ENCODE measurements around the gene CNDP2. TPM values are rescaled to one million over a fixed set of nuclear protein-coding genes. Genes with fewer than 3 reads are reported as not detected.

CNDP2 gene
- total and polyA plus RNA-seq, 2 of the 13 experiments (the other 11 are each of a cell fraction or from before 2014, with no cell fraction given), result 64.7 to 80.8 TPM

- ChIA-PET POLR2A (no interaction called here), CTCF (ENCODE audit: low intra/inter-chr PET ratio, low total read pairs) (no interaction called here)
- Histone ChIP-seq H2AFZ (ENCODE audit: low read length) (no peak overlapping the region), H3K4me1 (ENCODE audit: insufficient read depth, low read length) (peaks cover 10% of the 10 kb centered on the region), H3K27me3 (ENCODE audit: control insufficient read depth in 1 of 2, insufficient read depth in 2 of 2, low read length in 2 of 2) (peaks cover 1 to 69% of the 10 kb centered on the region in 2 experiments; a peak in 3 of 5 replicates), H3K4me2 (ENCODE audit: low read depth, low read length) (peak overlapping the region; percentile 48), H3K4me3 (replicated peaks in 1 of 3; ENCODE audit: insufficient read depth in 1 of 3, low read depth in 2 of 3, low read length in 3 of 3) (no peak overlapping the region), H3K79me2 (ENCODE audit: insufficient read depth, low read length) (no peaks in the 10 kb centered on the region), H3K9me3 (ENCODE audit: low read length) (no peaks in the 10 kb centered on the region), H3K27ac (ENCODE audit: extremely low read length, insufficient read depth, low read length) (no peak overlapping the region), H3K9ac (ENCODE audit: insufficient read depth, low read depth, low read length) (no peak overlapping the region), H4K20me1 (ENCODE audit: insufficient read depth, low read length) (no peaks in the 10 kb centered on the region), H3K36me3 (replicated peaks in 1 of 2; ENCODE audit: control insufficient read depth in 1 of 2, insufficient read depth in 2 of 2, low read length in 2 of 2) (no peaks in the 10 kb centered on the region)
- 9% methylated on average over 7 of the region's 11 CpGs for WGBS (ENCODE audit: low lambda C conversion rate)
- intact Hi-C loops (cut with micrococcal nuclease; ENCODE audit: unreplicated experiment) (no loop called here), in situ Hi-C loops (cut with HindIII; ENCODE audit: extremely low pct_ligation_motif_present, low pct_unique_long_range_greater_than_20kb) (no loop called here)
- BruUV-seq (replicated peaks), result no TSS peak
- DNase-seq (ENCODE audit: low spot score), result no peak
- peak; percentile 46 for ATAC-seq
- FAIRE-seq, result no peak
- no peak for TF ChIP-seq PCBP1 (IDR thresholded peaks at IDR 0.05; ENCODE audit: borderline replicate concordance, low read depth, low read length)
- TF ChIP-seq SUZ12 (IDR thresholded peaks at IDR 0.05; ENCODE audit: low read depth, low read length), result no peak
- no peak for TF ChIP-seq ZNF264 (CRISPR knock-in tag; IDR thresholded peaks at IDR 0.05)
- no peak for TF ChIP-seq PHF8 (CRISPR knock-in tag; IDR thresholded peaks at IDR 0.05)
- no peak for TF ChIP-seq ZNF12 (CRISPR knock-in tag; IDR thresholded peaks at IDR 0.05)
- TF ChIP-seq, protein P1, sequence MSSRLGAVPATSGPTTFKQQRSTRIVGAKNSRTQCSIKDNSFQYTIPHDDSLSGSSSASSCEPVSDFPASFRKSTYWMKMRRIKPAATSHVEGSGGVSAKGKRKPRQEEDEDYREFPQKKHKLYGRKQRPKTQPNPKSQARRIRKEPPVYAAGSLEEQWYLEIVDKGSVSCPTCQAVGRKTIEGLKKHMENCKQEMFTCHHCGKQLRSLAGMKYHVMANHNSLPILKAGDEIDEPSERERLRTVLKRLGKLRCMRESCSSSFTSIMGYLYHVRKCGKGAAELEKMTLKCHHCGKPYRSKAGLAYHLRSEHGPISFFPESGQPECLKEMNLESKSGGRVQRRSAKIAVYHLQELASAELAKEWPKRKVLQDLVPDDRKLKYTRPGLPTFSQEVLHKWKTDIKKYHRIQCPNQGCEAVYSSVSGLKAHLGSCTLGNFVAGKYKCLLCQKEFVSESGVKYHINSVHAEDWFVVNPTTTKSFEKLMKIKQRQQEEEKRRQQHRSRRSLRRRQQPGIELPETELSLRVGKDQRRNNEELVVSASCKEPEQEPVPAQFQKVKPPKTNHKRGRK (CRISPR knock-in tag; IDR thresholded peaks at IDR 0.05), result no peak
- no peak for TF ChIP-seq ZBTB7B (CRISPR knock-in tag; IDR thresholded peaks at IDR 0.05)
- TF ChIP-seq ZNF674 (CRISPR knock-in tag; IDR thresholded peaks at IDR 0.05; ENCODE audit: low read depth), result no peak
- no peak for TF ChIP-seq RBM22 (optimal IDR thresholded peaks at IDR 0.05; ENCODE audit: low read length)
- TF ChIP-seq, protein P2, sequence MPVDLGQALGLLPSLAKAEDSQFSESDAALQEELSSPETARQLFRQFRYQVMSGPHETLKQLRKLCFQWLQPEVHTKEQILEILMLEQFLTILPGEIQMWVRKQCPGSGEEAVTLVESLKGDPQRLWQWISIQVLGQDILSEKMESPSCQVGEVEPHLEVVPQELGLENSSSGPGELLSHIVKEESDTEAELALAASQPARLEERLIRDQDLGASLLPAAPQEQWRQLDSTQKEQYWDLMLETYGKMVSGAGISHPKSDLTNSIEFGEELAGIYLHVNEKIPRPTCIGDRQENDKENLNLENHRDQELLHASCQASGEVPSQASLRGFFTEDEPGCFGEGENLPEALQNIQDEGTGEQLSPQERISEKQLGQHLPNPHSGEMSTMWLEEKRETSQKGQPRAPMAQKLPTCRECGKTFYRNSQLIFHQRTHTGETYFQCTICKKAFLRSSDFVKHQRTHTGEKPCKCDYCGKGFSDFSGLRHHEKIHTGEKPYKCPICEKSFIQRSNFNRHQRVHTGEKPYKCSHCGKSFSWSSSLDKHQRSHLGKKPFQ (CRISPR knock-in tag; IDR thresholded peaks at IDR 0.05; ENCODE audit: insufficient replicate concordance), result no peak
- no peak for TF ChIP-seq PHF20 (CRISPR knock-in tag; IDR thresholded peaks at IDR 0.05)
- TF ChIP-seq SIN3B (IDR thresholded peaks at IDR 0.05; ENCODE audit: low read length), result no peak
- no peak for TF ChIP-seq PRMT3 (CRISPR knock-in tag; IDR thresholded peaks at IDR 0.05; ENCODE audit: borderline replicate concordance, low read depth)
- TF ChIP-seq, protein P3, sequence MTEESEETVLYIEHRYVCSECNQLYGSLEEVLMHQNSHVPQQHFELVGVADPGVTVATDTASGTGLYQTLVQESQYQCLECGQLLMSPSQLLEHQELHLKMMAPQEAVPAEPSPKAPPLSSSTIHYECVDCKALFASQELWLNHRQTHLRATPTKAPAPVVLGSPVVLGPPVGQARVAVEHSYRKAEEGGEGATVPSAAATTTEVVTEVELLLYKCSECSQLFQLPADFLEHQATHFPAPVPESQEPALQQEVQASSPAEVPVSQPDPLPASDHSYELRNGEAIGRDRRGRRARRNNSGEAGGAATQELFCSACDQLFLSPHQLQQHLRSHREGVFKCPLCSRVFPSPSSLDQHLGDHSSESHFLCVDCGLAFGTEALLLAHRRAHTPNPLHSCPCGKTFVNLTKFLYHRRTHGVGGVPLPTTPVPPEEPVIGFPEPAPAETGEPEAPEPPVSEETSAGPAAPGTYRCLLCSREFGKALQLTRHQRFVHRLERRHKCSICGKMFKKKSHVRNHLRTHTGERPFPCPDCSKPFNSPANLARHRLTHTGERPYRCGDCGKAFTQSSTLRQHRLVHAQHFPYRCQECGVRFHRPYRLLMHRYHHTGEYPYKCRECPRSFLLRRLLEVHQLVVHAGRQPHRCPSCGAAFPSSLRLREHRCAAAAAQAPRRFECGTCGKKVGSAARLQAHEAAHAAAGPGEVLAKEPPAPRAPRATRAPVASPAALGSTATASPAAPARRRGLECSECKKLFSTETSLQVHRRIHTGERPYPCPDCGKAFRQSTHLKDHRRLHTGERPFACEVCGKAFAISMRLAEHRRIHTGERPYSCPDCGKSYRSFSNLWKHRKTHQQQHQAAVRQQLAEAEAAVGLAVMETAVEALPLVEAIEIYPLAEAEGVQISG (CRISPR knock-in tag; IDR thresholded peaks at IDR 0.05), result no peak
- no peak for TF ChIP-seq IKZF1 (IDR thresholded peaks at IDR 0.05)
- TF ChIP-seq MZF1 (CRISPR knock-in tag; IDR thresholded peaks at IDR 0.05; ENCODE audit: borderline replicate concordance), result no peak
- TF ChIP-seq ZNF879 (CRISPR knock-in tag; IDR thresholded peaks at IDR 0.05), result no peak
- TF ChIP-seq ZNF556 (CRISPR knock-in tag; IDR thresholded peaks at IDR 0.05; ENCODE audit: borderline replicate concordance), result no peak
- TF ChIP-seq JUN (CRISPR knock-in tag; IDR thresholded peaks at IDR 0.05), result no peak
These were observed 45.0 kb upstream of the CNDP2 start for GRCh38 chr18:74451148-74451547.

Data from HepG2 (cell line).